ENCODE results near the gene EPHB2.

Gene EPHB2

DNA sequence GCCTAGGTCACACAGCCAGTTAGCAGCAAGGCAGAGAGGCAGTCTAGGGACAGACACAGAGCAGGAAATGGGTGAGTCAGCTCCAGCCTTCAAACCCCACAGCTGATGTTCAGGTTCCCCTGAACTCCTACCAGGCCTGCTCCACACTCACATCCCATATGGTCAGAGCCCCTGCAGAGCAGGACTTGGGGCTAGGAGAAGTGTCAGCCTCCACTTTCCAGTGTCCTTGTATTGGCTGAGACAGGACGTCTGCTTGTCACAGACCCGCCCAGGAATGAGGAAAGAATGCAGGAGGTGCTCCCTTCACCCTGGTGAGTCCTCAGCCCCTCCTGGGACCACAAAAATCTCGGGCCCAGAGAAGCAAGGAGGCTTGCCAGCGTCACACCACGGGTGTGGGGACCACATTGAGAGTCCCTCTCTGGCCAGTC lies 169.5 kb downstream of the EPHB2 start:
- DNase-seq (ENCODE audit: low read depth in 2 of 2): no peak

DNA sequence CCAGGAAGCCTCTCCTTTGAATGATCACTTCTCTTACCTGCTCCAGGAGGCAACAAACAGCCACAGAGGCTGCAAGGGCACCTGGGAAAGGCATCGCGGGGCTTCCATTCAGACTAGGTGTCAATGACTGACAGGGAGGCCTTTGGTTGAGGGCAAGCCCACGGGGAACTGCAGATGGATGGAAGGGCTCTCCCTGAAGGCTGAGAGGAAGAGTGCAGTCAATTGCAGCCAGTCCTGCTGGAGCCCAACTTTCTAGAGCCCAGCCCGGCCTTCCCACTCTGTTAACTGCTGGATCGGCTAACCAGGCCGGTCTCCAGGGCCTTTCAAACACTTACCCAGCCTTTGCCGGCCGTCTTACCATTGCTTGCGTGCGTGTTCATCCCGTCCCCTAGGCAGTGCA lies 172.8 kb downstream of the EPHB2 start:
- no peak for DNase-seq (ENCODE audit: low read depth in 2 of 2)

DNA sequence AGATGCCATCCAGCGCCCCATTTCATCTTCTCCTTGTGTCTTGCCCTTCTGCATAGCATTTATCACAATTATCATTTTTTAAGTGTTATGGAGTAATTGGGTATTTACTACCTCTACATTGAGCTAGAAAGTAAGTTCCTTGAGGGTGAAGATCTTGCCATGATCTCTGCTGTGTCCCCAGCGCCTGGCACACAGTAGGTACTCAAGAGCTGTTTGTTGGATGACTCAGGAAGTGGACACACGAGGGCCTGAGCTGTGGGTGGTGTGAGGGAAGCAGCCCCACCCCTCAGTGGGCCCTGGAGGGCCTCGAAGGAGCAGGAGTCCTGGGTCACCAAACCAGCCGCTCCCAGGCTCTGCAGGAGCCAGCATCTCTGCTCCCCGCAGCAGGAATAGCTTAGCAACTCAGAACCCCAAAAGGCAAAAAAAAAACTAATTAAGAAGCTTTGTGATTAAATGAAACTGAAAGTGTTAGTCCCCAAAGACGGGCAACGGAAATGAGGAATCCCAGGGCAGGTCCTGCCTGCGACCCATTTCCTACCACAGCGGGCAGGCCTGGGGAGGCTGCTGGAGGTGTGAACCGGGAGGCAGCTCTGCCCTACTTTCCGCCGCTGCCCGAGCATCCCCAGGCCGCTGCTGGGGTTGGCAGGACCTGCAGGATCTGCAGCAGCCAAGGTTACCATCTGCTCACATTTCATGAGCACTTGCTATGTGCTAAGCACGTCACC lies 174.3 kb downstream of the EPHB2 start:
- DNase-seq (ENCODE audit: low read depth in 2 of 2): no peak

DNA sequence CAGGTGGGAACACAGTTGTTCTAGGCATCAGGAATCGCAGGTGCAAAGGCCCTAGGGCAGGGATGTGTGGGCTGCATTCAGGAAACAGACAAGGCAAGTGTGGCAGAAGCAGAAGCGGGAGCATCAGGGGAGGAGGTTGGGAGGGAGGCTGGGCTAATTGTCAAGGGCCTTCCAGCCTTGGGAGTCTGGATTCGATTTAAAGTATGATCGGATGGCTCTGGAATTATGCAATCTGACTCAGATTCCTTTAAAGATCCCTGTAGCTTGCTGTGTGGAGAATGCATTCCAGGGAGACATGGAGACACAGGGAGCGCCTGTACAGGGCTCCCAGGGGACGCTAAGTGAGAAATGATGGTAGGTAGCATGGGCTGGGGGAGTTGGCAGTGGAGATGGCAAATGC lies 175.6 kb downstream of the EPHB2 start:
- DNase-seq (ENCODE audit: low read depth in 2 of 2): no peak

DNA sequence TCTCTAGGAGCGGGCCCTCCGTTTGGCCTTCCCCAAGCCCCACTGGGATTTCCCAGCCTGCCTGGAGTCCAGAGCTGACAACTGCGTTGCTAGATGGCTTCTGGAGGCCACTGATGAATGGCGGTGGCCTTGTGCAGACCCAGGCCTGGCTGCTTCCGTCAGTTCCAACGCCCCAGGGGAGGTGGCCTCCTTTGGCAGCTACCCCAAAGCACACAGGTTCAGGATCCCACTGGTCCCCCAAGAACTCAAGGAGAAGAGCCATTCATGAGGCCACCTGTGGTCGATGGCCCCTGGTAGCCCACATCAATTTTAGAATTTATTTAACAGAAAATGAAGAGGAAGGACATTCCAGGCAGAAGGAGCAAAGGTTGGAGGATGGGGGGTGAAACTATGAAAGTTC lies 176.9 kb downstream of the EPHB2 start:
- DNase-seq (ENCODE audit: low read depth in 2 of 2): no peak

DNA sequence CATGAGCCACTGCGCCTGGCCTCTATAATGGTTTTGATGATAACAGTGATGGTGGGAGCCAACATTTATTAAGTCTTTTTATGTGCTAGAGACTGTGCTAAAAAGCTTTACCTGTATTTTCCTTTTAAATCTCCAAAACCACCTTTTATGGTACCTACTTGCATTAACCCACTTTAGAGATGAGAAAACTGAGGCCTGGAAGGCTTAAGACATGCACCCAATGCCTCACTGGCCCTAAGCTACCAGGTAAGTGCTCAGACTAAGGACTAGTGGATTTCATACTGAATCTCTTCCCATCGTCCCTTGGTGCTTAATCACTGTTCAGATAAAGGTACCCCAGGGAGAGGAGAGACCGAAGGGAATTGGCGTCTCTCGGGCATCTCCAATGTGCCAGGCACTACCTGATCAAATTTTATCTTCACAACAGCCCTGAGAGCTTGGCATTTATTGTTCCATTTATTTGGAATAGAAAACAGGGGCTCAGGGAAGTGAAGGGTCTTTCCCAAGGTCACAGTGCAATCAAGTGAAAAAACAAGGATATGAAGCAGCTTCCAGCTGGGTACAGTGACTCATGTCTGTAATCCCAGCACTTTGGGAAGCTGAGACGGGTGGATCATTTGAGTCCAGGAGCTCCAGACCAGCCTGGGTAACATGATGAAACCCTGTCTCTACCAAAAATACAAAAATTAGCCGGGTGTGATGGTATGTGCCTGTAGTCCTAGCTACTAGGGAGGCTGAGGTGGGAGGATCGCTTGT lies 177.9 kb downstream of the EPHB2 start:
- DNase-seq (ENCODE audit: low read depth in 2 of 2): no peak

DNA sequence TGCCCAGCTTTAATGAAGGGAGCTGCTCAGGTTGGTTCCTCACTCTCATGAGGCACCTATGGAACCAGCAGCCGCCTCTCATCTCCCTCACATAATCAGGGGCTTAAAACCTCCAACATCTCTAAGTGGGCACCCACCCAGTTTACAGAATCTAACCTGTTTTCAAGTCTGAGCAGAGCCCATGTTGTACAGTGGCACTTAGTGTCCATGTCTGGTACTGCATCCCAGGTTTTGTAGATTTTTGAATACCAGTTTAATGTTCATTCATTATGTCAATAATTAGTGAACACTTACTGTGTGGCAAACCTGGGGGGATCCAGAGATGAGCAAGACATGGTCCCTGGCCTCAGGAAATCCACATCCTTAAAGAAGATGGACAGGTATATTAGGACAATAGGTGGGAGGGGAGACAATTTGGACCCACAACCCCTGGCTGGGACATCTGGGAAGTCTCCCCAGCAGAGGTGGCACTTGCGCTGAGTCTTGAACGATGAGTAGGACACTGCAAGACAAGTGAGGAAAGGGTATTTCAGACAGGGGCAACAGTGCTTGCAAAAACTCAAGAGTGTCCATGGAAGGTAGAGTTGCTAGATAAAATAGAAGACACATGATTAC lies 178.7 kb downstream of the EPHB2 start:
- no peak for DNase-seq (ENCODE audit: low read depth in 2 of 2)

DNA sequence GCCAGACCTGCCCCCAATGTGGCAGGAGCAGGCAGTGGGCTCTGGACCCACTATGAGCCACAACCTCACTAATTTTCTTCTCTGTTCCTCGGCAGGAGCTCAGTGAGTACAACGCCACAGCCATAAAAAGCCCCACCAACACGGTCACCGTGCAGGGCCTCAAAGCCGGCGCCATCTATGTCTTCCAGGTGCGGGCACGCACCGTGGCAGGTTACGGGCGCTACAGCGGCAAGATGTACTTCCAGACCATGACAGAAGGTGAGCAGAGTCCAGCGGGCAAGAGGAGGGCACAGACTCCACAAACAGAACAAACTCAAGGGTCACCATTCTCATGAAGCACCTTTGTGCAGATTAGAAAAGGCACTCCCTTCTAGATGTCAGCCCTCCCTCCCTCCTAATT lies 182.2 kb downstream of the EPHB2 start:
- no peak for DNase-seq (ENCODE audit: low read depth in 2 of 2)

DNA sequence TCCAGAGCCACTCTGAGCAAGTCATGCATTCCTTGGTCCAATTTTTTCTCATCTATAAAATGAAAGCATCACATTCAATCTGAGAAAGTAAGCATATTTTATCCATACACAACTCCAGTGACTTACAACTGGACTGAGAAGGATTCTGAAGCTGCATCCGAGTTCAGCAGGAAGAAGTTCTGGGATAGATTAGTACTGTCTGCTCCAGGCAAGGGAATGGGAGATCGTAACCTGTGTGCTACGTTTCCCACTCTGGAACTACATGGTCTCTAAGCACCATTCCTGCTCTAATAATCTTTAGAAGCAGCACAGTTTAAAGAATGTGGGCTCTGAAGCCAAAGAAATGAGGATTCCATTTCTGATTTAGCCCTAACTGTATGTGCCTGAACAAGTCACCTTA lies 182.7 kb downstream of the EPHB2 start:
- no peak for DNase-seq (ENCODE audit: low read depth in 2 of 2)

DNA sequence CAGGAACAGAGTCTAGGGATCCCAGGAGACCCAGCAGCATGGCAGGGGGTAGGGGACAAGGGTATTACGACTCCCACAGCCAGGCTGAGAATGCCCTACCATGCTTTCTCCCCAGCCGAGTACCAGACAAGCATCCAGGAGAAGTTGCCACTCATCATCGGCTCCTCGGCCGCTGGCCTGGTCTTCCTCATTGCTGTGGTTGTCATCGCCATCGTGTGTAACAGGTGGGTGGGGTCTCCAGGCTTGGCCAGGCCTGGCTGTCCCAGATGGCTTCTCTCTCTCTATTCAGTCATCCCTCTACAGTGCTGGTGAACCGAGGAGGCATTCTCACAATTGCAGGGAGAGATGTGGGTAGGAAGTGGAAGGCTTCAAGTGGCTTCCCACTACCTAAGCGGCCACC lies 184.7 kb downstream of the EPHB2 start:
- no peak for DNase-seq (ENCODE audit: low read depth in 2 of 2)

DNA sequence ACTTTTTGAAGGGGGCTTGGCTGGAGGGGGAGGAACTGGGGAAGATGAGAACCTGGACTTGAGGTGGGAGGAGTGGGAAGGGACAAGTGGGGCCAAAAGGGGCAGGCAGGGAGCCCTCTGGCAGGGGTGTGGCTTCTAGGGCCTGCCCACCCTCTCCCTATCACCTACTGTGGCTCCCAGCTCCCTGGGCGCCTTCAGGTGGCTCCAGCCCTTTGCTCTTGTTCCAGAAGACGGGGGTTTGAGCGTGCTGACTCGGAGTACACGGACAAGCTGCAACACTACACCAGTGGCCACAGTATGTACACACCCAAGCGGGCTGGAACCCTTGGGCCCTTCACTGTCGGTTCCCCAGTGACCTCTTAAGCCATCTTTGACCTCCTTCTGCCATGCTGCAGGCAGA lies 185.5 kb downstream of the EPHB2 start:
- no peak for DNase-seq (ENCODE audit: low read depth in 2 of 2)

DNA sequence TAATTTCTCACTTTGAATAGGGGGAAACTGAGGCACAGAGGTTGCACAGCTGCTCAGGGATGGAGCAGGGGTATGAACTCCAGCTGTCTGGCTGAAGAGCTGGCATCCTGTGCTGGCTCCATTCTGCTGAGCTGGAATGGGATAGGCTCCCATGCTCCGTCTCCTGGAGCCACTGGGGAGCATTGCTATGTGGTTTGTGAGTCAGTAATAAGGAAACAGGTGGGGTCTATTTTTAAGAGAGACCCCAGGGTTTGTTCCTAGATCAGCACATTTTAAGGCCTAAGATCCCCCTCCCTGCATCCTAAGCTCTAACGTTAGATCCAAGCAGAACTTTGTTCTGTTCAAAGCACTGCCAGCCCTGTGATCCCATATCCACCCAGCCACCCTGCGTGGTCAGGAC lies 189.8 kb downstream of the EPHB2 start:
- no peak for DNase-seq (ENCODE audit: low read depth in 2 of 2)

DNA sequence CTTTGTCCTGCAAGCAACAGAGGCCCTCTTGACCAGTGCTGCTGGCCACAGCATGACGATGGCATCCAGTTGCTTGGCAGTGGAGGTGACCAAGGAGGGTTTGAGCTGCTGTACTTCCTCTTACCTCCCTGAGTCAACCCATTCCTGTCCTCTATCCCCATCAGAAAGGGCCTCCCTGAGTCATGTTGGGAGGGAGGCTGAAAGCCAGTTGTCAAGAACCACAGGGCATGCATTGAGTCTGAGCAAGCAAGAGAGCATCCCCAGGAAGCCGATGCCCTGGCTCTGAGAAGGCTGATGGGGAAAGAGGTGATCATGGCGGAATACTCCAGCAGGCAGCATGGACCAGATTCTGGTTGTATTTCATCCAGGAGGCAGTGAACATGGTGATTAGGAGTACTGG lies 192.5 kb downstream of the EPHB2 start:
- no peak for DNase-seq (ENCODE audit: low read depth in 2 of 2)

DNA sequence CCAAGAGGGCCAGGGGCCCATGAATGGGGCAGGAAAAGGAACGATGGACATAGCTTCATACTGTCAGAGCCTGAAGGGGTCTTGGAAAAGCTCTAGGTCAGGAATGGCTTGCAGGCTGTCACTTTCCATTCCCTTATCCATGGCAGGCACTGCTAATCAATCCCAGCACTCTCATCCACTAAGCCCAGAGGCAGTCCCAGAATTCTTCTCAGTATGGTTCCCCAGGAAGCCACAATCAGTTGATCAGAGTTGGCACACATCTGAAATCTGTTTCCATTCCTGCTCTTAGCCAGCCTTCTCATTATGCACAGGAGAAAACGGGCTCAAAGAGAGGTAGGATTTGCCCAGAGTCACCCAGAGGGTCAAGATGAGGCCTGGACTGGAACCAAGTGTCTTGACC lies 196.3 kb downstream of the EPHB2 start:
- no peak for DNase-seq (ENCODE audit: low read depth in 2 of 2)

DNA sequence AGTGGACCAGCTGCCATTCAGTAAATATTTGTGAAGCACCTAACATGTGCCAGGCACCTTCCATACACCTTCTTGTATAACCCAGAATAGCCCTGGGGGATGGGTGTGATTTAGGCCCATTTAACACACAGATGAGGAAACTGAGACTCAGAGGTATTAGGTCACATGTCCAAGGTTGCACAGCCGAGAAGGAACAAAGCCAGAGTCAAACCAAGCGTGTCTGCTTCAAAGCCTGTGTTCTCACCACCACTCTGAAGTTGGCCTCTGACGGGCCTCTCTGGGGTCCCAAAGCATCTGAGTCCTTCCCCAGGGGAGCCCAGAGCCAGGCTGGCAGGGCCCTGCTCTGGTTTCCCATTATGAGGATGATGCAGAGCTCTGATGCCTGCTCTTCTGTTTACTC lies 196.9 kb downstream of the EPHB2 start:
- DNase-seq (ENCODE audit: low read depth in 2 of 2): no peak

DNA sequence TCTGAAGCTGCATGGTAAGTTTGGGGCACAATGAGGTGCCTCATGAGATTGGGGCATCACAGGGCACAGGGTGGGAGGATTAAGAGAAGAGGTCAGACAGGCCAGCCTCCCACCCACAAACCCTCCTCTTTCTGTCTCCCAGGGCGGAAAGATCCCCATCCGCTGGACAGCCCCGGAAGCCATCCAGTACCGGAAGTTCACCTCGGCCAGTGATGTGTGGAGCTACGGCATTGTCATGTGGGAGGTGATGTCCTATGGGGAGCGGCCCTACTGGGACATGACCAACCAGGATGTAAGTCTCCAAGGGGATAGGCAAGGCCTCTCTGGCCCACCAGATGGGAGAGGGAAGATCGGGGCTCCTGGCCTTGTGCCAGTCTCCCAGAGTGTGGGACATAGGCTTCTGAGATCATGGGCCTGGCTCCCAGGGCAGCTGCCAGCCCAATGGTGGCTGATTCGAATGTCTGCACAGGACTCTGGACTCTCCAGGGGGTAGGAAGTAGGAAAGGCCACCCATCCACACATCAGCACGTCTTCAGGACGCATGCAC lies 198.3 kb downstream of the EPHB2 start:
- no peak for DNase-seq (ENCODE audit: low read depth in 2 of 2)

DNA sequence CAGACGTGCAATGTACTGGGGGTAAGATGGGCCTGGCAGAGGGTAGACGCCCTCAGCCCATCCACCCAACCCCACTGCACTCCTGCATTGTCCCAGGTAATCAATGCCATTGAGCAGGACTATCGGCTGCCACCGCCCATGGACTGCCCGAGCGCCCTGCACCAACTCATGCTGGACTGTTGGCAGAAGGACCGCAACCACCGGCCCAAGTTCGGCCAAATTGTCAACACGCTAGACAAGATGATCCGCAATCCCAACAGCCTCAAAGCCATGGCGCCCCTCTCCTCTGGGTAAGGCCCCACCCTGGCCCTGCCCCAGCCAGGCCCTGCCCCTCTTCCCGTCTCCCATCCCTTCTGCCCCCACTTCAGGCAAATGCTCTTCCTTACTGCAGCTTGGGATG lies 199.6 kb downstream of the EPHB2 start:
- no peak for DNase-seq (ENCODE audit: low read depth in 2 of 2)

DNA sequence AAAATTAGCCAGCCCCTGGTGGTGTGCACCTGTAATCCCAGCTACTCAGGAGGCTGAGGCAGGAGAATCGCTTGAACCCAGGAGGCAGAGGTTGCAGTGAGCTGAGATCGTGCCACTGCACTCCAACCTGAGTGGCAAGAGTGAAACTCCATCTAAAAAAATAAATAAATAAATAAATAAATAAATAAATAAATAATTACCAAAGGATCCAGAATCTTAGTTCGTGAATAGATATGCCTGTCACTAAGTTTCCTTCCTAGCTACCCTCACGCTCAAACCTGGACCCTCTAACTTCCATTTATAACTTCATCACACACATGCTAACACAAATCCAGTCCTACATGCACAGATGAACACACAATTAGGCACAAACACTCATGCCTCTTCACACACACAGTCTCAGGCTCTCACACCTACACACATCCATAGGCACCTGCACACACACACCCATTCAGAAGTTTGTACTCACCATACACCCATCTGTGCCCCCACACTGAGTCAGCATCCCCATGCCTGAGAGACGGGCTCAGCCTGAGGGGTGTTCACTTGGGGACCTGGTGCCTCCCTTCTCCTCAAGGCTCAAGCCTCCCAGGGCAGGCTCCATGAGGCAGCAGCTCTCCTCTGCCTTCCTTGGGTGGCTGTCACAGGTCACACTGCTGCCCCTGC lies 200.5 kb downstream of the EPHB2 start:
- no peak for DNase-seq (ENCODE audit: low read depth in 2 of 2)

DNA sequence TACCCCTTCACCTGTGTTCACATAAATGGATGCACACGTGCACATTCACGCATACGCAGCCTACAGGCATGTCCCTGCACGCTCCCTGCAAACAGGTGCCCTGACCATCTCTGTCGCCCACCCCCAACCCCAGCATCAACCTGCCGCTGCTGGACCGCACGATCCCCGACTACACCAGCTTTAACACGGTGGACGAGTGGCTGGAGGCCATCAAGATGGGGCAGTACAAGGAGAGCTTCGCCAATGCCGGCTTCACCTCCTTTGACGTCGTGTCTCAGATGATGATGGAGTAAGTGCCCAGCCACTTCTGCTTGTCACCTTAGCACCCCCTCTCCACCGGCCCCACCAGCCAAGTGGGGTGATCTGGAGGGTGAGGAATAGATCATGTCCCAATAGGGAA lies 201.7 kb downstream of the EPHB2 start:
- no peak for DNase-seq (ENCODE audit: low read depth in 2 of 2)

DNA sequence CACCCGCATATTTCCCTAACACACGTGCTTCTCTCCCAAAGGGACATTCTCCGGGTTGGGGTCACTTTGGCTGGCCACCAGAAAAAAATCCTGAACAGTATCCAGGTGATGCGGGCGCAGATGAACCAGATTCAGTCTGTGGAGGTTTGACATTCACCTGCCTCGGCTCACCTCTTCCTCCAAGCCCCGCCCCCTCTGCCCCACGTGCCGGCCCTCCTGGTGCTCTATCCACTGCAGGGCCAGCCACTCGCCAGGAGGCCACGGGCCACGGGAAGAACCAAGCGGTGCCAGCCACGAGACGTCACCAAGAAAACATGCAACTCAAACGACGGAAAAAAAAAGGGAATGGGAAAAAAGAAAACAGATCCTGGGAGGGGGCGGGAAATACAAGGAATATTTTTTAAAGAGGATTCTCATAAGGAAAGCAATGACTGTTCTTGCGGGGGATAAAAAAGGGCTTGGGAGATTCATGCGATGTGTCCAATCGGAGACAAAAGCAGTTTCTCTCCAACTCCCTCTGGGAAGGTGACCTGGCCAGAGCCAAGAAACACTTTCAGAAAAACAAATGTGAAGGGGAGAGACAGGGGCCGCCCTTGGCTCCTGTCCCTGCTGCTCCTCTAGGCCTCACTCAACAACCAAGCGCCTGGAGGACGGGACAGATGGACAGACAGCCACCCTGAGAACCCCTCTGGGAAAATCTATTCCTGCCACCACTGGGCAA lies 202.9 kb downstream of the EPHB2 start:
- no peak for DNase-seq (ENCODE audit: low read depth in 2 of 2)

DNA sequence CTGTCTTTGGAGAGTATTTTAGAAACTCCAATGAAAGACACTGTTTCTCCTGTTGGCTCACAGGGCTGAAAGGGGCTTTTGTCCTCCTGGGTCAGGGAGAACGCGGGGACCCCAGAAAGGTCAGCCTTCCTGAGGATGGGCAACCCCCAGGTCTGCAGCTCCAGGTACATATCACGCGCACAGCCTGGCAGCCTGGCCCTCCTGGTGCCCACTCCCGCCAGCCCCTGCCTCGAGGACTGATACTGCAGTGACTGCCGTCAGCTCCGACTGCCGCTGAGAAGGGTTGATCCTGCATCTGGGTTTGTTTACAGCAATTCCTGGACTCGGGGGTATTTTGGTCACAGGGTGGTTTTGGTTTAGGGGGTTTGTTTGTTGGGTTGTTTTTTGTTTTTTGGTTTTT lies 203.5 kb downstream of the EPHB2 start:
- DNase-seq (ENCODE audit: low read depth in 2 of 2): no peak
